NOMO-1 treated with DMSO at 0.1 percent for 48 hours (cell line): ENCODE results near the gene FDCSP.
"Not testable (repeated sequence)": the region's sequence is repeated elsewhere in the genome, so short reads cannot be mapped to it uniquely, and the experiment has no call there.

Experiments used
- DNase-seq: peaks from one replicate; lab custom pipeline; 2025; ENCODE audit not compliant: unreplicated experiment; lab: John Stamatoyannopoulos, UW

FDCSP gene

GRCh38 chr4:70239131-70239883 is 13.4 kb downstream of the FDCSP start:
- DNase-seq = no peak

- DNase-seq = no peak
Observed at GRCh38 chr4:70239884-70240591, 14.1 kb downstream of the FDCSP start.

GRCh38 chr4:70242297-70242696 is 16.4 kb downstream of the FDCSP start, which contains the start of gene CSN3:
CSN3 (plus strand) TSS chr4:70242597; CDS start chr4:70244820, 2,223 bp downstream.
- DNase-seq = not testable (repeated sequence)

GRCh38 chr4:70243091-70243490 is 17.2 kb downstream of the FDCSP start:
- DNase-seq = no peak

GRCh38 chr4:70251250-70251944 is 25.5 kb downstream of the FDCSP start:
- DNase-seq = no peak

- DNase-seq = no peak
Observed at GRCh38 chr4:70251945-70252277, 26.0 kb downstream of the FDCSP start.

- no peak for DNase-seq
Observed at GRCh38 chr4:70269674-70270073, 43.8 kb downstream of the FDCSP start.

- no peak for DNase-seq
Observed at GRCh38 chr4:70277121-70277520, 51.2 kb downstream of the FDCSP start.

GRCh38 chr4:70280567-70280966 is 54.6 kb downstream of the FDCSP start:
- no peak for DNase-seq
